Stimulated activated naive CD4-positive, alpha-beta T cell (primary cell): ENCODE measurements around the gene ADK.
A peak's percentile ranks its signal among the peaks of the same experiment; 100 is the strongest.
"Not testable (repeated sequence)": the region's sequence is repeated elsewhere in the genome, so short reads cannot be mapped to it uniquely, and the experiment has no call there.

Experiments used
- DNase-seq, 6 experiments: peaks; one replicate each; lab custom pipeline; 2025; lab: John Stamatoyannopoulos, UW

ADK gene

GRCh38 chr10:74556072-74556705 is 405.2 kb downstream of the ADK start:
- no peak for DNase-seq

GRCh38 chr10:74557098-74557497 is 406.1 kb downstream of the ADK start:
- DNase-seq = no peak

- DNase-seq = no peak
These were observed 407.4 kb downstream of the ADK start for GRCh38 chr10:74558403-74558802.

- no peak for DNase-seq
These were observed 407.9 kb downstream of the ADK start for GRCh38 chr10:74558897-74559296.

- DNase-seq = not testable (repeated sequence)
These were observed 417.9 kb downstream of the ADK start for GRCh38 chr10:74568896-74569295.

- not testable (repeated sequence) for DNase-seq
These were observed 422.5 kb downstream of the ADK start for GRCh38 chr10:74573497-74573896.

- DNase-seq = no peak
These were observed 424.2 kb downstream of the ADK start for GRCh38 chr10:74575191-74575720.

- DNase-seq = no peak
These were observed 424.9 kb downstream of the ADK start for GRCh38 chr10:74575912-74576311.

GRCh38 chr10:74576586-74576985 is 425.6 kb downstream of the ADK start:
- no peak for DNase-seq

- DNase-seq = not testable (repeated sequence)
These were observed 429.4 kb downstream of the ADK start for GRCh38 chr10:74580438-74580837.

- DNase-seq = no peak
These were observed 431.5 kb downstream of the ADK start for GRCh38 chr10:74582566-74582965.

- peak; percentile 4 to 82 (median 42) for DNase-seq
These were observed 434.4 kb downstream of the ADK start for GRCh38 chr10:74585231-74586087.

- peak in 5 of 6 experiments; percentile 37 to 77 (median 73) for DNase-seq
These were observed 435.1 kb downstream of the ADK start for GRCh38 chr10:74586088-74586585.

GRCh38 chr10:74587109-74587854 is 436.3 kb downstream of the ADK start:
- no peak for DNase-seq

GRCh38 chr10:74589226-74589673 is 438.2 kb downstream of the ADK start:
- DNase-seq = peak; percentile 63 to 93 (median 90)

GRCh38 chr10:74589851-74590250 is 438.8 kb downstream of the ADK start:
- DNase-seq = no peak

- DNase-seq = no peak
These were observed 442.4 kb downstream of the ADK start for GRCh38 chr10:74593470-74593869.

- DNase-seq = no peak
These were observed 445.7 kb downstream of the ADK start for GRCh38 chr10:74596713-74597112.

- DNase-seq = no peak
These were observed 448.0 kb downstream of the ADK start for GRCh38 chr10:74598891-74599566.

GRCh38 chr10:74599672-74600071 is 448.7 kb downstream of the ADK start:
- no peak for DNase-seq

GRCh38 chr10:74600170-74600569 is 449.1 kb downstream of the ADK start:
- DNase-seq = no peak
